Fibroblast of villous mesenchyme (primary cell): Measurements from ENCODE around the gene MTF1. TPM values are rescaled to one million over a fixed set of nuclear protein-coding genes. Genes with fewer than 3 reads are reported as not detected.

ENCODE experiments used
- DNase-seq: peaks from one replicate; pipeline ENCODE4 v3.0.0-alpha.2; 2010; ENCODE audit warnings: low read depth
- H3K4me3 ChIP-seq: 2 replicates; pipeline ENCODE4 v1.5.1; 2011; ENCODE audit warnings: low read depth, mild to moderate bottlenecking, low read length
- total RNA-seq: library from RNA; depleted of rRNA; stranded (reverse); fragments of >200 nt; gene quantifications from 2 replicates; pipeline ENCODE4 v1.2.3, GENCODE V29; 2012
- TF ChIP-seq, protein P1 (sequence below): IDR thresholded peaks from 2 replicates; pipeline ENCODE4 v1.5.1; 2012; ENCODE audit warnings: low read depth, mild to moderate bottlenecking, low read length; ENCODE audit not compliant: insufficient read depth

The MTF1 gene
- total RNA-seq, 1 donor, result 5.6 TPM

- H3K4me3 ChIP-seq, result no peak overlapping the region
- TF ChIP-seq, protein P1, sequence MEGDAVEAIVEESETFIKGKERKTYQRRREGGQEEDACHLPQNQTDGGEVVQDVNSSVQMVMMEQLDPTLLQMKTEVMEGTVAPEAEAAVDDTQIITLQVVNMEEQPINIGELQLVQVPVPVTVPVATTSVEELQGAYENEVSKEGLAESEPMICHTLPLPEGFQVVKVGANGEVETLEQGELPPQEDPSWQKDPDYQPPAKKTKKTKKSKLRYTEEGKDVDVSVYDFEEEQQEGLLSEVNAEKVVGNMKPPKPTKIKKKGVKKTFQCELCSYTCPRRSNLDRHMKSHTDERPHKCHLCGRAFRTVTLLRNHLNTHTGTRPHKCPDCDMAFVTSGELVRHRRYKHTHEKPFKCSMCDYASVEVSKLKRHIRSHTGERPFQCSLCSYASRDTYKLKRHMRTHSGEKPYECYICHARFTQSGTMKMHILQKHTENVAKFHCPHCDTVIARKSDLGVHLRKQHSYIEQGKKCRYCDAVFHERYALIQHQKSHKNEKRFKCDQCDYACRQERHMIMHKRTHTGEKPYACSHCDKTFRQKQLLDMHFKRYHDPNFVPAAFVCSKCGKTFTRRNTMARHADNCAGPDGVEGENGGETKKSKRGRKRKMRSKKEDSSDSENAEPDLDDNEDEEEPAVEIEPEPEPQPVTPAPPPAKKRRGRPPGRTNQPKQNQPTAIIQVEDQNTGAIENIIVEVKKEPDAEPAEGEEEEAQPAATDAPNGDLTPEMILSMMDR, result no peak
- DNase-seq, result no peak
These were observed 6.2 kb downstream of the MTF1 start for GRCh38 chr1:37853157-37853556.

GRCh38 chr1:37851782-37852210 lies 7.6 kb downstream of the MTF1 start:
- TF ChIP-seq, protein P1, result no peak
- no peak for DNase-seq
- H3K4me3 ChIP-seq, result no peak overlapping the region

DNA sequence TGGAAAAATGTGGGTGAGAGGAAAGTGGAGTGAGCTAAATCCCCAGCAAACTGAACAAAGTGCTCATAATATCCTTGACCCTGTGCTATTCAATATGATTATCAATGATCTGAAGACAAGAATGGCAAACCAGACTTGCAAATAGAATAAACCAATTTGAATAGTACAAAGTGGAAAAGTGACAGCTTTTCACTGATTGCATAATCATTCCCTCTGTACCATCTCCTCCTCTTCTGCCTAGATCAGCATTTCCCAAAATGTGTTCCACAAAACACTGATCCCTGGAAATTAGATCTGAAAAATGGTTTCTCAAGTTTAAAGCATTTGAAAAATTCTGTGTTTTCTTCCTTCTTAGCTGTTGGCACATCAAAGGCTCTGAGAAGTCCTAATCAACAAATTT lies 8.1 kb downstream of the MTF1 start:
- no peak for DNase-seq
- no peak overlapping the region for H3K4me3 ChIP-seq
- TF ChIP-seq, protein P1, result no peak

DNA sequence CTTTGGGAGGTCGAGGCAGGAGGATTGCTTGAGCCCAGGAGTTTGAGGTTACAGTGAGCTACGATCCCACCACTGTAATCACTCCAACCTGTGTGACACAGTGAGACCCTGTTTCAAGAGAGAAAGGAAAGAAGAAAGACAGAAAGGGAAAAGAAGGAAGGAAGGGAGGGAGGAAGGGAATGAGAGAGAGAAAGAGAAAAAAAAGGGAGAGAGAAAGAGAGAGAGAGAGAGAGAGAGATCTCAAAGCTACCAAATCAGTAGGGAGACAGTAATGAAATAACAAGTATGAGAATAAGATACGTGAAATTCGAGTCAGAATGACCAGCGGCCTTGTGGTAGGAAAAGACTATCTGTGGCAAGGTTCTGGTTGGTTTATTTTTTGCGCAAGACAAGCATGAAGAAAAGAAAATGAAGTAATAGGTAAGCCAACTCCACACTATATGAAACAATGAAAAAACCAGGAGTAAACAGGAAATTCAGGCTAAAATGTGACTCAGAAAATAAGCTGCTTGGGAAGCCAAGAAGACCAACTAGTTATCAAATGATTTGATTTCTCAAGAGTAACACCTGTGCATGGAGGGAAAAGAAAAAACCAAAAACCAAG lies 8.9 kb downstream of the MTF1 start:
- TF ChIP-seq, protein P1, result no peak
- peak; percentile 25 for DNase-seq
- H3K4me3 ChIP-seq, result no peak overlapping the region

- no peak overlapping the region for H3K4me3 ChIP-seq
- DNase-seq, result no peak
- TF ChIP-seq, protein P1, result no peak
These were observed 9.9 kb downstream of the MTF1 start for GRCh38 chr1:37849480-37849879.

DNA sequence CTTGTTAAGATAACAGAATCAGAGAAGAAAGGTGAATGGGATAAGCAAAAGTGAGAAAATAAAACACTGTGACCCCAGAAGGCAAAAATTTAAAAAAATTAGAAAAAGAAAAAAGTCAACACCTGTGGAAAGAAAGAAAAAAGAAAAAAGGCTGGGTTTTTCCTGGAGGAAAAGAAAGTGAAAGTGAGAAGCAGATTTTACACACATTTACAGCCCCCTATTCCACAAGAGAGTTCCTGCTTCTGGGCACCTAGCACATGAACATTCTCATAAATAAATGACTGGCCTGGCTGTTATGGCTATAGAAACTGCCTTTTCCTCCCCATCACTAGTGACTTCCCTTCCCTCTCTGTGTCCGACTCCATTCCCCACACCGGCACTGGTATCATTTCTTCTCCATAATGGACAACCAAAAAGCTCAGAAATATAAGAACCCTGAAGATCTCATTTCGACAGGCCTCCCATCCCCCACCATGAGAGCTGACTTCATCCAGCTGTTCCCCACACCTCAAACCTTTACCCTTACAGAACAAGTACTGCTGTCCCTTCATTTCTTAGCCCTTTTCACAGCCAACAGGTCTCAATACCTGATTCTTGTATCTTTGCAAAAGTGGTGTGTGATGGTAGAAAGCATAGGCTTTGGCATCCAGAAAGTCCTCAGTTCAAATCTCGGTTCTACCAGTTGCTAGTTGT lies 12.6 kb downstream of the MTF1 start:
- peak; percentile 29 for DNase-seq
- no peak overlapping the region for H3K4me3 ChIP-seq
- TF ChIP-seq, protein P1, result no peak

DNA sequence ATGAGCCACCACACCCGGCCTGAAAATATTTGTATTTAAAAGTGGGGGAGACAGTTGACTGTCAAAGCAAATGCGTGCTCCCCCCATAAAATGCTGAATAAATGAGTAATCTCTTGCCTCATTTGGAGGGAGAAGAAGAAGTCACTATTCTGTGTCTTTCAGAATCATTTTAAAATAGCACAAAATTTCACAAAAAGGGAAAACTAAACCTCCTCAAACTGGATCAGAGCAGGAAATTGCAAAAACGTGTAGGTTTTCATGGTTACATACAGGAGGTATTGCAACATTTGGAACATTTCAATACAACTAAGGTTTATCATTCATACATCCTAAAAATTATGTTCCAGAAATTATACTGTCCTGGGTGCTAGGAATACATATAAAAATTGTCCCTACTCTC lies 13.6 kb downstream of the MTF1 start:
- TF ChIP-seq, protein P1, result no peak
- H3K4me3 ChIP-seq, result no peak overlapping the region
- no peak for DNase-seq
